Posterior vena cava (tissue), 2 donors: Measurements from ENCODE around the gene ITCH. TPM values are rescaled to one million over a fixed set of nuclear protein-coding genes. Genes with fewer than 3 reads are reported as not detected.
"Not testable (repeated sequence)": the region's sequence is repeated elsewhere in the genome, so short reads cannot be mapped to it uniquely, and the experiment has no call there.

Experiments used
- DNase-seq: peaks from one replicate; pipeline ENCODE4 v3.0.0-alpha.2; 2020; ENCODE audit warnings: low spot score
- intact Hi-C, 2 donors: fragments of 100-400 bp; cut with DNase I; formaldehyde crosslinking; loops; one replicate each; pipeline versions ENCODE4 v1.14.1 to v1.14.2; 2022 to 2023
- total RNA-seq, 2 donors: library from RNA; stranded (reverse); fragmentation: NEBNext Ultra II Directional; extraction: Animal tissue kit (Norgen Biotek cat#: 25700); gene quantifications; one replicate each; pipeline ENCODE4 v1.2.1, GENCODE V29; 2021
- donor health status: DM: yes; HTN: yes; CAD: no.
- donor health status: DM: yes; HTN: yes; CAD: no.

Gene ITCH
- total RNA-seq, 2 donors from 2014 or later: 51.8 to 64.8 TPM

DNA sequence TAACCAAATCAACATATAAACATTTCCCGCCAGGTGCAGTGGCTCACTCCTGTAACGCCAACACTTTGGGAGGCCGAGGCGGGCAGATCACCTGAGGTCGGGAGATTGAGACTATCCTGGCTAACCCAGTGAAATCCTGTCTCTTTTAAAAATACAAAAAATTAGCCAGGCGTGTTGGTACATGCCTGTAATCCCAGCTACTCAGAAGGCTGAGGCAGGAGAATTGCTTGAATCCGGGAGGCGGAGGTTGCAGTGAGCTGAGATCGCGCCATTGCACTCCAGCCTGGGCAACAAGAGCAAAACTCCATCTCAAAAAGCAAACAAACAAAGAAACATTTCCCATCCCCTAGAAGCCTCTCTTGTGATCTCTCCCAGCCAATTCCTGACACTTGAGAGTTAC, 22.3 kb upstream of the ITCH start:
- intact Hi-C loops, DNase-seq: not testable (repeated sequence)

- DNase-seq, intact Hi-C loops: not testable (repeated sequence)
These were observed 21.9 kb upstream of the ITCH start for GRCh38 chr20:34341199-34341598.

GRCh38 chr20:34343458-34344211, 19.4 kb upstream of the ITCH start:
- no peak for DNase-seq
- intact Hi-C loops: no loop called here

DNA sequence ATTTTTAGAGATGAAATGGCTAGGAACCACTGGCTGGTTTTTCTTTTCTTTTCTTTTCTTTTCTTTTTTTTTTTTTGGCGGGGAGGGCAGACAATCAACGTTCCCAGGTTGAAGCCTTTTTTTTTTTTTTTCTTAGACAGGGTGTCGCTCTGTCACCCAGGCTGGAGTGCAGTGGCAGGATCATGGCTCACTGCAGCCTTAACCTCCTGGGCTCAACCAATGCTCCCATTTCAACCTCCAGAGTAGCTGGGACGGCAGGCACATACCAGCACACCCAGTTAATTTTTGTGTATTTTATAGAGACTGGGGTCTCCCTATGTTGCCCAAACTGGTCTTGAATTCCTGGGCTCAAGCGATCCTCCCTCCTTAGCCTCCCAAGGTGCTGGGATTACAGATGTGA, 18.8 kb upstream of the ITCH start:
- no peak for DNase-seq
- intact Hi-C loops: no loop called here

DNA sequence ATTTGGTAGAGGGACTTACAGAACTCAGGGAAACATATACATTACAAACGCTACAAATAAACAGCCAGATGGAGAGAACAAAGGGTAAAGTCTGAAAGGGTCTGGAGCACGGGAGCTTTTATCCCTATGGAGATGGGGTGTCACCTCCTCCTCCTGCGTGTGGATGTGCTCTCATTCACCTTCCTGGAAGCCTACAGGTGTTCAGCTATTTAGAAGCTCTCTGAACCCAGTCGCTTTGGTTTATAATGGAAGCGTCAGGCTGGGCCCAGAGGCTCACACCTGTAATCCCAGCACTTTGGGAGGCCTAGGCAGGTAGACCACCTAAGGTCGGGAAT, 17.7 kb upstream of the ITCH start:
- DNase-seq: no peak
- intact Hi-C loops: no loop called here

GRCh38 chr20:34345839-34346532, 17.1 kb upstream of the ITCH start:
- intact Hi-C loops, DNase-seq: not testable (repeated sequence)

- DNase-seq, intact Hi-C loops: not testable (repeated sequence)
These were observed 16.6 kb upstream of the ITCH start for GRCh38 chr20:34346533-34346865.

- DNase-seq: no peak
- intact Hi-C loops: no loop called here
These were observed 15.5 kb upstream of the ITCH start for GRCh38 chr20:34347571-34347970.

- intact Hi-C loops: no loop called here
- no peak for DNase-seq
These were observed 13.0 kb upstream of the ITCH start for GRCh38 chr20:34350095-34350494.

DNA sequence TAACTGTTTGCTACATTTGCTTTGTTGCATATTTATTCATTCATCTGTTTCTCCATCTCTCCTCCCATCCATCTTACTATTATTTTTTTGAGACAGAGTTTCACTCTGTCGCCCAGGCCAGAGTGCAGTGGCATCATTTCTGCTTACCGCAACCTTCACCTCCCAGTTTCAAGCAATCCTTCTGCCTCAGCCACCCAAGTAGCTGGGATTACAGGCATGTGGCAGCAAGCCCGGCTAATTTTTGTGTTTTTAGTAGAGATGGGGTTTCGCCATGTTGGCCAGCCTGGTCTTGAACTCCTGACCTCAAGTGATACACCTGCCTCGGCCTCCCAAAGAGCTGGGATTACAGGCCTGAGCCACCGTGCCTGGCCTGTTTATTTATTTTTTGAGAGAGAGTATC, 9.6 kb upstream of the ITCH start:
- DNase-seq, intact Hi-C loops: not testable (repeated sequence)

- intact Hi-C loops: no loop called here
- DNase-seq: no peak
These were observed 7.6 kb upstream of the ITCH start for GRCh38 chr20:34355427-34355826.

GRCh38 chr20:34359729-34360128, 3.3 kb upstream of the ITCH start:
- DNase-seq, intact Hi-C loops: not testable (repeated sequence)

- intact Hi-C loops: no loop called here
- DNase-seq: no peak
These were observed 491 bp upstream of the ITCH start for GRCh38 chr20:34362502-34363061.

DNA sequence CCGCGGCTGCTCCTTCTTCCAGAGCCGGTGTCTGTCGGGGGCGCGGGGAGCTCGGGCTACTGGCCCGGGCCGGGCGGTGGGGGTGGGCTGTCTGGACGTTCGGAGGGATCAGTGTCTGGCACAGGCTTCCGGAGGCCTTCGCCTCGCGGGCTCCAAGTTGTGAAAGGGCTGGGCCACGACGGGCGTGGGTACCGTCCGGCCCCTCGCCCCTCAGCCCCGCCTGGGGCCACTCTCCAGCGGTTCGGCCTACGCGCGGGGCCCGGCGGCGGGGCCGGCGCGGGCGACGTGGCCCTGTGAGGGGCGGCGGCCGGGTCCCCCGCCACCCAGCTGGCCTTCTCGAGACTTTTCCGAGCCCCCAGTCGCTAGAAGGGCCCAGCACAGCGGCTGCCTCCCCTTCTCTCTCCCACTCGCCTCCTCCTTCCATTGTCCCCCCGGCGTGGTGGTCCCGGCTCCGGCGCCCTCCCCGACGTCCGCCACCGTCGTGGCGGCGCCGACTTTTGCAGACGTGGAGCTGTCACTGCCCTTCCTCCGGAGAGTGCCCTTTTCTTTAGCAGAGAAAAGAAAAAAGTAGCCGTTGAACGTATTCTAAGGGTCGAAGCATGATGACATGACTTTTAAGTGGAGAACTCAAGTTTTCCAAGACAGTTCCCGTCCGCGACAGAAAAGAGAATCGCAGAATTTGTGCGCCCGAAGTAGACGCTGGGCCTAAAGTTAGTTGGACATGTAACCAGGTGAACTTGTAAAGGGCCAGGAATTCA, 571 bp downstream of the ITCH start:
- intact Hi-C loops: no loop called here
- no peak for DNase-seq

- intact Hi-C loops: no loop called here
- DNase-seq: no peak
These were observed 1.1 kb downstream of the ITCH start for GRCh38 chr20:34364223-34364506.

- intact Hi-C loops: no loop called here
- no peak for DNase-seq
These were observed 2.7 kb downstream of the ITCH start for GRCh38 chr20:34365765-34366213.

DNA sequence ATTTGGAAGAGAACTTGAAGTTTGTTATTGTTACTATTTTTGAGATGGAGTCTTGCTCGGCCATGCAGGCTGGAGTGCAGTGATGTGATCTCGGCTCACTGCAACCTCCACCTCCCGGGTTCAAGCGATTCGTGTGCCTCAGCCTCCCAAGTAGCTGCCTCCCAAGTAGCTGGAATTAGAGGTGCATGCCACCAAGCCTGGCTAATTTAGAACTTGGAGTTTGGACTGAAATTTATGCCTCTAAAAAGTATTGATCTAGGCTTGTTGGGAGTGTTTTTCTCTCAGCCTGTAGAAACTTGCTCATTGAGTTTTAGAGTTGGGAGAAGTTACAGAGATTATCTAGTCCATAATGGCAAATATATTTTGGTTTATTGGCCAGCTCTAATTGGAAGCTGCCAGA, 4.1 kb downstream of the ITCH start:
- intact Hi-C loops: no loop called here
- no peak for DNase-seq

- DNase-seq, intact Hi-C loops: not testable (repeated sequence)
These were observed 4.8 kb downstream of the ITCH start for GRCh38 chr20:34367911-34368310.

DNA sequence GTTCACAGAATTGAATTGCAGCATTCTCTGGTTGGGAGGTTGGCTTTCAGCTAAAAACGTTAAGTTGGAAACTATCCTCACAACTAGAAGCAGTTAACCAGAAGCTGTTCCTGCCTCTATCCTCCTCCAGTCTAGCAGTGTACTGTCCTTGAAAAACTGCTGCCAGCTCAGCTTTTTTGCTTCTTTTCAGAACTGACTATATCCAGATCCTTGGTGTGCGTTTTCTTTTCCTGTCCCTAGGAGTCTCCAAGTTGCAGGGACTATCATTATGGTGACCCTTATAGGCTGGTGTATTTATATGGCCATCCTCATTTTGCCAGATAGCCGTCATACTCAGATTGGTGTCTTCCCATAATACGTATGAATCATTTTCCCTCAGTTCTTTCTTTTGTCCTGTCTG, 5.5 kb downstream of the ITCH start:
- intact Hi-C loops: no loop called here
- DNase-seq: no peak

DNA sequence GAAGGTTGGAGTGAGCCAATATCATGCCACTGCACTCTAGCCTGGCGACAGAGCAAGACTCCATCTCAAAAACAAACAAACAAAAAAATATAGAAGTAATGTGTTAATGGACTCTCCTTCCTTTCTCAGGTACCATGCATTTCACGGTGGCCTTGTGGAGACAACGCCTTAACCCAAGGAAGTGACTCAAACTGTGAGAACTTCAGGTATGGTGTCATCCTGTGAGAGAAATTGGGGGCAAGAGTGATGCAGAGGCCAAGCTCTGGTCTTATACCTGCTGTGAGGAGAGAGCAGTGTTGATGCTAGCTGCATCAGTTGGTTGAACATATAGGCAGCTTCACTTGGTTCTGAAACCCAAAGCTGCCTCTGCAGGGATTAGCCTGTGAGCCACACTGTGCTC, 6.2 kb downstream of the ITCH start:
- DNase-seq: no peak
- intact Hi-C loops: no loop called here
